HTR-8/SVneo (cell line): ENCODE measurements around the gene CLINT1.

ENCODE experiments used
- DNase-seq: peaks from one replicate; pipeline ENCODE4 v3.0.0; 2011; ENCODE audit warnings: low spot score, mixed read lengths; ENCODE audit not compliant: insufficient read length
- FAIRE-seq: peaks from 2 replicates; lab custom pipeline; 2011; peaks lifted over from hg19 to GRCh38; lab: Jason Lieb, UNC

Gene CLINT1

DNA sequence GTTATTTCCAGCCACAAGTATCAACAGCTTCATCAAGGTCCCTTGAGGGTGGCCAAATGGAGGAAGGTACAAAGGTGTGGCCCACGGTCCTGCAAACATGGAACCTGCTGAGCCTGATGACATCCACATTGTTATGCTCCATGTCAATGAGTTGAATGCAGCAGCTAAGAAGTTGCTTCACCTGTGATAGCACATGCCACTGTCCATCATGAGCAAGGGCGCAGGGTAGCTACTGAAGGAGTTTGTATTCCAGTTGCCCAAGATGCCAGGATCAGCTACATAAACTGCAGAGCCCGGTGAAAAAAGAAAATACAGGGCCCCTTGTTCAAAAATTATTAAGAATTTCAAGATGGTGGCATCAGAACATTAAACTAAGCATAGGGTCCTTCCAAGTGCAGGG, 91.3 kb downstream of the CLINT1 start:
- no peak for FAIRE-seq
- no peak for DNase-seq

DNA sequence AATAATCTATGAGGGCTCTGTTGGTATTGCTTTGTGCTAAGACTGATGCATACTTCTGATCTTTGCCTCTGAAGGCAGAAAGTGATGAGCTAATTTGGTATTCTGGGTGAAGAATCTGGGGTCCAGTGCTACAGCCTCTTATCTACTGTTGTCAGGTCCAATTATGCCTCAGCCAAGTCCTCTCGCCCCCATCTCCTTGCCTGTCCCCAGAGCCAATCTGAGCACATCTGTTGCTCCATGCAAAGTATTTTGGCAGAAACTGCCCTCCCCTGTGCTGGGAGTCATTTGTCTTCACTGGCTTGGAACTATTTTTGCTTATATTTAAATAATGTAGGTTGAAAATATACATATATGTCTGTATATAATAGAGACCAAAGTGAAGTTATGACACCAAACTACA, 92.0 kb downstream of the CLINT1 start:
- FAIRE-seq (no peak), DNase-seq (no peak)

DNA sequence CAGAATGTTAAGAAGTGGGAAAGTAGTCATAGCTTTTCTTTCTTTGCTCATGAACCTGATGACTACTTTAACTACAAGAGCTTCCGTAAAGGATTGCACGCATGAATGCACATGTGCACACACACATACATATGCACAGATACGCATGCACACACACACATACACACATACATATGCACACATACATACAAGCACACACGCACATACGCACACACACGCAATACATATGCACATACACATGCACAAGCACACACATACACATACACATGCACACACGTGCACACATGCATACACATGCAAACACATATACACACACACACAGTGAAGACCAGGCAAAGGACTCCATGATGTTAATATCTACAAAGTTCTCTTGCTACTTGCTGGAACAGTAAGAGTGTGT, 92.5 kb downstream of the CLINT1 start:
- no peak for FAIRE-seq

GRCh38 chr5:157764531-157764930, 94.4 kb downstream of the CLINT1 start:
- DNase-seq (no peak), FAIRE-seq (no peak)

More for the DNA sequence above, 92.5 kb downstream of the CLINT1 start:
- DNase-seq = no peak

DNA sequence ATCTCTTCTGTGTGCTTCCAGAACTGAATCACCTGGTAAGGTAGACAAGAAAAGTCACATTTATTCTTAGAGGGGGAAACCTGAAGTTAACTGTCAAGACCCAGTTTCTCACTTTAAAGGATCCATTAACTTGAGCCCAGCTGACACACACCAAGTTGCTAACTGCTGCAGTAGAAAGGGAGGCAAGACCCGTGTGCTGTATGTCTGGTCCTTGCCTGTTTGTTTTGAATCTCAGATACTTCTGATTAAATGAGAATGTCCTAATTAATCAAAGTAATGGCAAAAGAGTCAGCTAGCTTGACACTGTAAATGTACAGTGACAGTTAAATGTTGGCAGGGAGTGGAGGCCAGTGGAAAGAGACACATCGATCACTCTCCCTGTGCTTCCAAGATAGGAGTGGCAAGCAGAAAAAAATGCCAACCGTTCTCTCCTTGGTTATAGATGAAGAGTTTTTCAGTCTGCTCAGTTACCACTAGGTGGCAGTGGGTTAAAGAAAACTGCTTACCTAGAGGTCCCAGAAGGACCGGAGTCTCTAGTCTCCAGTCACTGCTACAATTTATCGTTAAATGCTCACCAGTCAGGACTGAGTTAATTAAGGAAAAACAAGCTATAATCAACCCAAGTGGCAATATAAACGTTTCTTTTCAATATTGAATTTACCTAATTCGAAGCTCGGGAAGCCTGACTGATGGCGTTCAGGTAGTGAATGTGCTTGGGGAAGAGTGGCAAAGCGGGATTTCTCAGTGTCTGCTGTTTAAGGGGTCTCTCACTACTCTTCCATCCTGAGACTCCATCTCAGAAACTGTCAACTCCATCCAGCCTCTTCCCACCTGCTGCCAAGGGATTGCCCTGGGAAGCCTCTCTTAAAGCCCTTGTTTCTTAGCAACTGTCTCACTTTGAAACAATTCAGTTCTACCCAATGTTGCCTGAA, 97.0 kb downstream of the CLINT1 start:
- FAIRE-seq = peak; percentile 48
- peak; percentile 72 for DNase-seq

- FAIRE-seq = no peak
- no peak for DNase-seq
These were observed 100.2 kb downstream of the CLINT1 start for GRCh38 chr5:157758706-157759105.

- no peak for FAIRE-seq
- no peak for DNase-seq
These were observed 102.8 kb downstream of the CLINT1 start for GRCh38 chr5:157756122-157756521.

DNA sequence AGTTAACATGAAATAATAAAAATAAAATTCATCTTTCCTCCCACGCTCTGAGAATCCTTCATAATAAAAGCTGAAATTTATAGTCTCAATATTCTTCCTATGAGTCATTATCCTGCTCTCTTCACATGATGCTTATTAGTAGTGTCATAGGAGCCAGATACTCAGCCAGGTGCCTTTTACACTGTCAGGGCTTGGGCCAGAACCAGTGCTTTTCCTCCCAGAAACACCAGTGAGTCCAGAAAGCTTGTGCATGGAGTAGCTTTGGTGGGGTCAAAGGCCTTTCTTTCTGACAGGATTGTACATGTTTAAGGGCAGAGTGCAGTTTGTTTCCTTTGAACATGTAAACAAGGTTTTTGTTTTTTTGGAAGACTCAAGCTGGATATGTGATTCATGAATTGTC, 108.6 kb downstream of the CLINT1 start:
- DNase-seq (peak; percentile 61), FAIRE-seq (no peak)

GRCh38 chr5:157749462-157749799, 109.5 kb downstream of the CLINT1 start:
- FAIRE-seq = no peak
- no peak for DNase-seq

DNA sequence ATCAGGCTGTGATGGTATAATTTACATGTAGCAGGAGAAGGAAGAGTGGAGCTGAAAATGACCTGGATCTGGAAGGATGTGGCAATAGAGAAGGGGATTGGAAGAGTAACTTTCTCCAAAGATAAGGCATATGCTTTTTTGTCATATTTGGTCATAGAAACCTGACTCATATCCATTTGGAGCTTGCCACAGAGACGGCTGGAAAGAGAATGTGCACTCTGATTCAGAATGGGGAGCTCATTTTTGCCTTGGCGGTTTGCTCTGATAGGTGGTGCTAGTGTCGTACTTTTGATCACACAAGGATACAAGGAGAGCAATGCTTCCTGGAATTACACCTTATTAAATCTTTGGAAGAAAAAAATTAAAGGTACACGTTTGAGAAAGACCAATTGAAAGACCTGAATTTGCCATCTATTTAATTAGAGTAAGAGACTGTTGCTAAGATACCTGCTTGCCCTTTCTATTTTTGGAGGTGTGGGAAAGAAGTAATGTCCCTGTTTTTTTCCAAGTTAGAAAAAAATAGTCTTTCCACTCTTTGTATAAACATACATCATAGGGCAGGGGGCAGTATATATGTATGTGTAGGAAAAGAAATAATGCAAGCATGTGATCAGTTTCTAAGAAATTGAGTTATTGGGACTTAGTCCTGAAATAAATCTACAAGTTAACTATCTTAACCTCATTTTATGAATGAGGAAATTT, 110.0 kb downstream of the CLINT1 start:
- DNase-seq = peak; percentile 52
- FAIRE-seq = no peak

GRCh38 chr5:157747766-157748700, 110.9 kb downstream of the CLINT1 start:
- DNase-seq = no peak
- no peak for FAIRE-seq

DNA sequence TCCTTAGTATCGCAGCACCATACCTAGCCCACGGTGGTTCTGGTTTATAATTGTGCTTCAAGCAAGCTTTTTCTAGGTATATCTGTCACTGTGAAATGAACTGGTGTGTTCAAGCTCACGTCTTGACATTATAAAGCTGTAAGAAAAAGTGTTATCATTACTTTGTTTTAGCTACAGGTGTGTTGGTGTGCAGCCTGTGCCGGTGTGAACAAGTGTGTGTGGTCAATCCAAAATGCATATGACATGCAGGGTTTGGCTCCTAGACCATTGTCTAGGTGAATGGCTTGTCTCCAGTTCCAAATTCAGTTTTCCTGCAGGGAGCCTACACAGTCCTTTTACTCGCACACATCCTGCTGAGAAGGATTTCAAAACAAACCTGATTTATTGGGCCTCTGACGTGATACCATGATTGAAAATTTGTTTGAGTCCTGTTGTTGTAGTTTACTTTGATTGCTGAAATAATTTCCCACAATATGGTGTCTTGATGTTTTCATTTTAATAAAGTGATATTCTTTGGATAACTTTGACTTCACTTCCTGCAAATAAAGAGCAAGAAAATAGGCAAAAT, 111.7 kb downstream of the CLINT1 start:
- DNase-seq (no peak), FAIRE-seq (no peak)

GRCh38 chr5:157745041-157745456, 113.9 kb downstream of the CLINT1 start:
- DNase-seq (no peak), FAIRE-seq (no peak)

DNA sequence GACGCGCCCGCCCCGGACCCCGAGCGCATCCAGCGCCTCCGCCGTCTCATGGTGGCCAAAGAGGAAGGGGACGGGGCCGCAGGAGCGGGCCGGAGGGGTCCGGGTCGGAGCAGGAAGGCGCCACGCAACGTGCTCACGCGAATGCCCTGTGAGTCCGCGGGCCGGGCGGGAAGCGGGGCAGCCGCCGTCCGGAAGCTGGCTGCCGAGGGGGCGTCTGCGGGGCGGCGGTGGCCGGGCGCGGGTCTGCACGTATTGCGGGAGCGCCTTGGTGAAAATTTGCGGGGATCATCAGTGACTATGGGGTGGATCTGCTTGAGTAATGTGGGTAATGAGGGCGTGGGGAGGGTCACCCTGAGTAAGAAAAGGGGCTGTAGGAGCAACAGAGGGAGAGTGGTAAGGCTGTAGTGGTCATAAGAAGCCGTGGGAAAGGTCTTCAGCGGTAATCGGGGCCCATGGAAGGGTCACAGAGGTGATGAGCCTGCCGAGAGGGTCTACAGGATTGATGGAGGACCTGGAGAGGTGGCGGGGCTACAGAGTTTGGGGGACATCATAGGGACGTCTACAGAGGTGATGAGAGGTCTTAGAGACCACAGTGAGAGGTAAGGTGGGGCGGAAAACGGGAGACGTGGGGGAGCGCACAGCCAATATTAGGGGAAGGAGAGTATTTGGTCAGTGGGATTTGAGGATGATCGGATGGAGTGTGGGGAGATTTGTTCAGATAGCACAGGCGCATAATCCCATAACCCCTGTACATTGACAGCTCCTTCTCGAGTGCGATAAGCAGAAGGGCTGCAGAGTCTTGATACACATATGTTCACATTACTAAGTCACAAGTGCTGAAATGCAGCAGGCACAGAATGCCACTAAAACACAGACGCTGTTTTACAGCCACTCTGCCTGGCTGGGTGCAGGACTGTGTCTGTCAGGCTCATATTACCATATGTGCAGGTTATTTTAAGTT, 114.6 kb downstream of the CLINT1 start:
- FAIRE-seq (no peak), DNase-seq (no peak)

DNA sequence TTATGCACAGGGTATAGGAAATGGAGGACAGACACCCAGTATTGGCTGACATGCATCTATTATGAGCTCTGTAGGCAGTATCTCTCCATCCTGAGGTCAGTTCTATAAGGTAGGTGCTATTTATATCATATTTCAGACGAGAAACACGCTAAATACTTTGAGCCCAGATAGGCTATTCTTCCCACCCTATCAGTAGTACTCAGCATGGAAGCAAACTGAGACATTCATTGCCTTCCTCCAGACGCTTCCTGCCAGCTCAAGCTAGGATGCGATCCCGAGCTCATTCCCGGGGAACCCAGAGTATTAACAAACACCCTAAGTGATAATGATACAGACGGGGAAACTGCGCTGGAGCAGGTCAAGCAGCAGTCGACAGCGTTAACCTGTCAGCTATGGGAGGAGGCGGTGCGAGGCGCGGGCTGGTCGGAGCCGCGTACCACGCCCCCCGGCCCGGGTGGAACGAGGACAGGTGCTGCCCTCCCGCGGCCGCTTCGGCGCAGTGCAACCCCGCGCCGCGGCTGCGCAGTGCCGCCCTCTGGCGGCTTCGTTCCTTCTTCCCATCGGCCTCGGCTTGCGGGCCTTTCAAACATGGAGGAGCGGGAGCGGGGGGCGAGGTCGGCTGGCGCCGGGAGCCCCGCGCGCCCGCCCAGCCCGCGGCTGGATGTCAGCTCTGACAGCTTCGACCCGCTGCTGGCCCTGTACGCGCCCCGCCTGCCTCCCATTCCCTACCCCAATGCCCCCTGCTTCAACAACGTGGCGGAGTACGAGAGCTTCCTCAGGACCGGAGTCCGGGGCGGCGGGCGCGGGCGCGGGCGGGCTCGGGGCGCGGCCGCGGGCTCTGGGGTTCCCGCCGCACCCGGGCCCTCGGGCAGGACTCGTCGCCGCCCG, 115.5 kb downstream of the CLINT1 start, which contains the start of gene LSM11:
Gene LSM11 (plus strand): TSS at position 550 of the 888 bp plus-strand sequence. CDS start 39 bp downstream, at position 589.
- FAIRE-seq (peak; percentile 96), DNase-seq (peak; percentile 89)

DNA sequence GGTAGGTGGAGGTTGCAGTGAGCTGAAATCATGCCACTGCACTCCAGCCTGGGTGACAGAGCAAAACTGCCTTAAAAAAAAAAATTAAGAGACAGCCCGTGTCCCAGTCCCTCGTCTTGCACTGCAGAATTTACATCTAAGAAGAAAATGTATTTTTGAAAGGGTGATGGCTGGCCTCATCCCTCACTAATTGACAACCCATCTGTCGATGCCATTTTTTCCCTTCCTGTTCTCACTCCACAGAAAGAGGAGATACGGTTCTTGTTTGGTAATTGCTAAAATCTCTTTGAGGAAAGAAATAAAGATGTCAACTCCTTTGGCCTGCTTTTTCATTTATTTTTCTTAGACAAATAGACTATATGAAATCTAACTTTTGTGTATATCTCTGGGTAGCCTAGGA, 117.8 kb downstream of the CLINT1 start:
- FAIRE-seq = no peak

DNA sequence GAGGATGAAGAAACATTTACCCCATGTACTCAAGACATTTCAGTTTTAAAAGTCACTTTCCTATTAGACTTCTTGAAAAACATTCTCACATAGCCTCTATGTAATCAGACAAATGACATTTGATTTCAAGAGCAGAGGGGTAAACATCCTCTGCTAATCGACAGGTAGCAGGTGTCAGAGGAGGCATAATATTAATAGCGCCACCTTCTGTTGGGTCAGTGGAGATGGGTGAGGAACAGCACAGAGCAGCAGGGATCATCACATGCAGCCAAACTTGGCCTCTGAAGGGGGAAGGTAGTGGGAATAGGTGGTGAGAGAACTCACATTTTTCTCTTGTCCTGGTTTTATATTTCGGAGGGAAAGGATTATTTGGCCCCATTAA, 118.7 kb downstream of the CLINT1 start:
- DNase-seq = no peak
- FAIRE-seq = no peak

More for the DNA sequence above, 117.8 kb downstream of the CLINT1 start:
- no peak for DNase-seq
